Medulla oblongata (tissue), 1 donor: ENCODE results near the gene HCN4.

Experiments used
- DNase-seq: peaks from one replicate; pipeline ENCODE4 v3.0.0-alpha.2; 2015; ENCODE audit errors: extremely low spot score

HCN4 gene

GRCh38 chr15:73296609-73297353, 72.0 kb downstream of the HCN4 start:
- DNase-seq = no peak

DNA sequence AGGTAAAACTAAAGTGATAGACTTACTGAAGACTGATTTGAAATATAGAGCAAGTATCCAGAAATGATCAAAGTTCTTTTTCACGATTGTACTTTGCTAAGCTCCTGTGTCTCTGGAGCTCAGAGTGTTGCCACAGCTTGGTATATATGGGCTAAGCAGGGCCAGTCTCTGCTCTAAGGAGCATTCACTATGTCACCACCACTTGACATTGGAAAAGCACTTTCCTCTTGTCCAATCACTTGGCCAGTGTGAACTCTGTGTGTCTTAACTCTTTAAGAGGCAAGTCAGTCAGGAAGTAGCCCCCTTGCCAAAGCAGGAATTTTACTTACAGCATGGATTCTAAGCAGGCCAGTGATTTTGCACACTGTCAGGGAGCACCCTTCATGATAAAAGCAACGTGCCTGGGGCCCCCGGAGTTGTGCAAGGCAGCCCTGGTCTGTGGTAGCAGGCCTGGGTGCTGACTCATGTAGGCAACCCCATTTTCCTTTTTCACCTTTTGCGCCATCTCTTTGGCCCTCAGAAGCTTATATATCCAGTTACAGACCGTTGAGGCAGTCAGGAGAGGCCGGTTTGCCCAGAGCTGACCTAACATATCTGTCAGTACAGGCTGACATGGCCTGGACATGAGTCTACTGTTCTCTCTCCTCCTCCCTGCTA, 73.0 kb downstream of the HCN4 start:
- DNase-seq = no peak

DNA sequence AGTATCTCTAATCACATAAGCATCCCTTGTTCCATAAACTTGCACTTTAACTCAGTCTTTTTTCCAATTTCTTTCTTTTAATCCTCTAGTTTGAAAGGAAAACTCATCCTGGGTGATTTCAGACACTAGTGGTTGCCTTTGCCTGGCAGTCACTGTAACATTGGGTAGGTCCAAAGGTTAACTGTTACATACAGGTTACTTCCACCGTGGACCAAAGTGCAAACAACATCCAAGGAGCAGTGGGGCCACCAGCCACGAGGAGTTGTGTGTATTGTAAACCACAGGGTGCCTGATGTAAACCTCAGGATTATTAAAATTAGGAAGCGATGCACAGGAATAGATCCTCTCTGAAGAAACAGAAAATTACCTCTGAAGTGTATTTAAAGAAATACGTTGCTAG, 75.0 kb downstream of the HCN4 start:
- DNase-seq = no peak

DNA sequence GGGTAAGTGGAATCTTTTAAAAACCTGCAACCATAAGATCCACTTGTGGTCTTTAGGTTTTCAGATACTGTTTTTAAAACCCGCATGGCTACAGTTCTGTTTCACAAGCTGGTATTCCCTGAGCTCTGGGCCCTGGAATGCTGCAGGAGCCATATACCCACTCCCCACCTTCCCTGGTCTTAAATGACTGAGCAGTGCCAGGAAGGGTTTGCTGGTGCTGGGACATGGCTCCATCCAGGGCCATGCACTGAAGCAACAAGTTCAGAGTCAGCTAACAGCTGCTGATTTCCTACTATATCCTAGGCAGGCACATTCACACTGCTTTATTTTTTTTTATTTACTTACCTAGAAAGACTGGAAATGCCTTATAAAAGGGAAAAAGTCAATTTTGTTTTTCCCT, 77.3 kb downstream of the HCN4 start:
- DNase-seq = no peak

DNA sequence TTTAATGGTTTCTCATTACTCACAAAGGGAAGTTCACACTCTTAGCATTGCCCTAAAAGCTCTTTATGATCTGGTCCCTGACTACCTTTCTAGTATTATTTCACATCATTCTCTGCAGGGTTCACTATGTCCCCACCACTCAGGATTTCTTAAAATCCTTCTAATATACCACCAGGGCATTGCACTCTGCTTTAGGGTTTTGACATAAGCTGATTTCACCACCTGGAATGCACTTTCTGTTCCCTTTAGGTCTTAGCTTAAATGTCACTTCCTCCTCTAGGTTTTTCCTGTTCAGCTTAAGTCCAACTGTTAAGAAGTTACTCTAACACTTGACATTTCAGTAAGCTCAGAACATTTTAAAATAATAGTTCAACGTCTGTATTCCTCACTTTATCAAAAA, 81.7 kb downstream of the HCN4 start:
- peak; percentile 28 for DNase-seq

- DNase-seq = no peak
Measured at GRCh38 chr15:73286311-73286710, 82.4 kb downstream of the HCN4 start.

DNA sequence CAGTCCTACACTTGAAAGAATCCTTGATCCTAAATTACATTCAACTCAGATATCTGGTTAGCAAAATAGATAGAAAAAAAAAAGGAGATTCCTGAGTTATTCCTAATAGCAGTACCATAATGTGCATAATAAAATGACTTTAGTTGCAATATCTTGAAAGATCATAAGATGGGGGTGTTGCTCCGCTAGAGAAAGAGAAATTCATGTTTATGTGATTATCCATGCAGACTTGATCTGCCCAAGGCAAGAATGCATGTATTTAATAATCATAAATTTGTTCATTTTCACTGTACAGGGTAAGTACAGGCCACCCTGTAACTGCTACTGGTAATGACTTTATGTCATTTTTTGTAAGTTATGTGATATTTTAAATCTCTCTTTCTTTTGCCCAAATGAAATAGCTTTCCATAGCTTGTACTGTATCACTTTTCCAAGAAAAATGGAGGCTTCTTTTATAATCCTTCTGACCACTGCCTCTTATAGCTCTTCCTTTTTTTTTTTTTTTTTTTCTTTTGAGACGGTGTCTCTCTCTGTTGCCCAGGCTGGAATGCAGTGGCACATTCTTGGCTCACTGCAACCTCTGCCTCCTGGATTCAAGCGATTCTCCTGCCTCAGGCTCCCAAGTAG, 84.6 kb downstream of the HCN4 start:
- no peak for DNase-seq

DNA sequence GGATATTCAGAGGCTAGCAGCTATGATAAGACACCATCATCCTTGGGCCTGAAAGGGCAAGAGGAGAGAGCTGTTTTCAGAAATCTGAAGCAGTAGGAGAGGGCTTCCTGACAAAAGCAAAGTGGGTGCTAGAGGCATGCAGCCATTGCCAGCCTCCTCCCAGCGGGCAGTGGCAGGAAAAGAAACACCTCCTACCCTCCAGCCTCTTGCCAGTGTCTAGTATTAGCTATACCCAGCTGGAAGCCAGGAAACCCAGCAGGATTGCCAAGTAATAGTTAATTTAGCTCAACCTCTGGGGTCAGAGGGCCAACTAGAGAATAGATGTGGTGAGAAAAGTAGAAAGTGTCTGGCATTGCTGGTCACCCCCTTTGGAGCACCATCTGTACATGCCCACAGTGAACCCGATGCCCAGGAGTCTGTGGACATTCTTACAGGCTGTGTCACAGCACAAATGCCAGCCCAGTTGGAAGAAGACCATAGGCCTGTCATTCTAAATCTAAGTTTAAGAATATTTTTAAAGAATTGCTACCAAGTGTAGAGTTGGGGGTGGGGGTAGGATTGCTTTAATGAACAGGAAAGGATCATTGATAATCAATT, 85.3 kb downstream of the HCN4 start:
- no peak for DNase-seq

DNA sequence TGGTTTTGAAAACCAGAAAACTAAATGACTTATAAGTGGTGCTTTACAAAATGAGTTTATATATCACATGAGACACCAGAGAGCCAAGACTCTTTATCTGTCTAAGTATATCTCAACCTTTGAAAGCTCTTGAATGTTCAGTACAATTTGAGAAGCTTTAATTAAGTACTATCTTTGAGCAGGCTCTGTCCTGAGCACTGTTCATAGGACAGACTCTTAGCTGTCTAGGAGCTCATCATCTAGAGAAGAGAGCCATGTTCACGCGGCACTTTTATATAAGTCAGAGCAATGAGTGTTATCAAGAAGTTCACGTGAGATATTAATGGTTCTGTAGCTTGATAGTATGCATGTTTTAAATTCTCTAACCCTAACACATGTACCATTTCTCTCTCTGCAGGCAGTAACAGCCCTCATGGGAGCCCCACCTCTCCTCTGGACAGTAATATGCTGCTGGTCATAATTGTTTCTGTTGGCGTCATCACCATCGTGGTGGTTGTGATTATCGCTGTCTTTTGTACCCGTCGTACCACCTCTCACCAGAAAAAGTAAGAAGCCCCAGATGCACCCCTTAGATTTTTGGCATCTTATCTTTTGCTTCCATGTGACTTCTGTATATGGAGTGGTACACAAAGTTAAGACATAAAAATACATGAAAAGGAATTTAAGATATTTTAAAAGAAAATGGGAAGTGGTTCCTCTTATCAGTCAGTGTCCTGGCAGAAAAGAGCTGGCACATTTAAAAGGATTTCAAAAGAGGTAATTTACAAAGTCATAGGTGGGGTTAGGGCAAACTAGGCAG, 86.0 kb downstream of the HCN4 start:
- DNase-seq = no peak

DNA sequence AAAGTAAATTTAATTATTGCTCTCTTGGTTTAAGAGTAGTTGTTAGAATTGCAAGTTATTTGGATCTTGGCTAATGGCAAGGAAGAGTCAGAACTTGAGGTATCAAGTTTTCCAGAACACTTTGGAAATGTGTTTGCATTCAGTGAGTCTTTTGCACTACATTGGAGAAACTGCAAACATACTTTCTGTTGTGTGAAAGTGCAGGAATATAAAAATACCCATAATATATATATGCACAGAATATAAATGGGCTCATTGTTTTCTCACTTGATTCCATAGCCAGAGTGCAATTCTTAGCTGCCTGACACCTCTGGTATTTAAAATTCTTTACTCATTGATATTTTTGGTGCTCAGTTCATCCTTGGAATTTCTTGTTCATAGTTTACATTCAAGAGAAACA, 92.9 kb downstream of the HCN4 start:
- DNase-seq = no peak

DNA sequence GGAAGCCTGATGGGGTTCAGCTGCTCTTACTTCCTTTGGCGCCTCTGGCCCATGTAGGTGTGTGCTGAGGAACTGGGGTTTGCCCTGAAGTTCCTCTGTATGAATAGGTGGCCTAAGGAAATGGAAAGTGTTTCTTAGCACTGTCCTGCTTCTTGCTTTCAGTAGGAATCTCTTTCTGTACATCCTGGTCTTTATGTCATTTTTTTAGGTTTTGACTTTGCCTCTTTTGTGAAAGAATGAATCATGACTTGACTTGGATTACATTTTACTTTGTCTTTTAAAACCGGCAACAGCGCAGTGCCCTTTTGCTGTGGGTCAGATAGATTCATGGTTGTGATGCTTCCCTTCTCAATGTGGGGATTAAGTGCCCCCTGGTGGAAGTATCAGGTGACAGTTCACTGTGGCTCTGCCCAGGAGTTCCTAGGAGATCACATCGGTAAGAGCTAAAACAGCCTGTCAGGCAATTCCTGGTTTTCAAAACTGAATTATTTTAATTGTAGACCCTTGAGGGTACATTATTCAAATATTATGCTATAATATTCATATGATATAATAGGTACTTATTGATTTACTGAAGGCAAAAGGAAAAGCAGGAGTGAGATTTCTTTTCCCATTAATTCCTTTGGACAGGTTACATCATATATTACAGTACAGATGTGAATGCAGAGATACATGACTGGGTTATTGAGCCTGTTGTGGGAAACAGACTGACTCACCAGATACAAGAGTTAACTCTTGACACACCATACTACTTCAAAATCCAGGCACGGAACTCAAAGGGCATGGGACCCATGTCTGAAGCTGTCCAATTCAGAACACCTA, 95.4 kb downstream of the HCN4 start:
- peak; percentile 86 for DNase-seq

- DNase-seq = no peak
Measured at GRCh38 chr15:73270366-73271097, 98.2 kb downstream of the HCN4 start.
